Measurements from ENCODE around the gene TMEM270.

DNA sequence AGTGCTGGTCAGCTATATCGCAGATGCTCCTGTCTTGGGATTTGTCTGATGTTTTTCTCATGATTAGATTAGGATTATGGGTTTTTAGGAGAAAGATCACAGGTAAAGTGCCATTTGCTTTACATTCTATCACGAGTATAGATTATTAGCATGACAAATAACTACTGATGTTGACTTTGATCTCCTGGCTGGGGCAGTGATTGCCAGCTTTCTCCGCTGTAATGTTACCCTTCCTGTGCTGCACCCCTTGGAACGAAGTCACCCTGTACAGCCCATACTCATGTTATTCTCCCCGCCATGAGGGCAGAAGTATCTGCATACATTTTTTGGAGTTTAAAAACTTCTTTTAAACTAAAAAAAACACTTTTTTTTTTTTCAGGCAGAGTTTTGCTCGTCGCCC lies 40.9 kb upstream of the TMEM270 start:
- no peak for TF ChIP-seq POLR2AphosphoS5 (IDR thresholded peaks at IDR 0.05; ENCODE audit: low read depth, low read length)
- TF ChIP-seq, protein P1, sequence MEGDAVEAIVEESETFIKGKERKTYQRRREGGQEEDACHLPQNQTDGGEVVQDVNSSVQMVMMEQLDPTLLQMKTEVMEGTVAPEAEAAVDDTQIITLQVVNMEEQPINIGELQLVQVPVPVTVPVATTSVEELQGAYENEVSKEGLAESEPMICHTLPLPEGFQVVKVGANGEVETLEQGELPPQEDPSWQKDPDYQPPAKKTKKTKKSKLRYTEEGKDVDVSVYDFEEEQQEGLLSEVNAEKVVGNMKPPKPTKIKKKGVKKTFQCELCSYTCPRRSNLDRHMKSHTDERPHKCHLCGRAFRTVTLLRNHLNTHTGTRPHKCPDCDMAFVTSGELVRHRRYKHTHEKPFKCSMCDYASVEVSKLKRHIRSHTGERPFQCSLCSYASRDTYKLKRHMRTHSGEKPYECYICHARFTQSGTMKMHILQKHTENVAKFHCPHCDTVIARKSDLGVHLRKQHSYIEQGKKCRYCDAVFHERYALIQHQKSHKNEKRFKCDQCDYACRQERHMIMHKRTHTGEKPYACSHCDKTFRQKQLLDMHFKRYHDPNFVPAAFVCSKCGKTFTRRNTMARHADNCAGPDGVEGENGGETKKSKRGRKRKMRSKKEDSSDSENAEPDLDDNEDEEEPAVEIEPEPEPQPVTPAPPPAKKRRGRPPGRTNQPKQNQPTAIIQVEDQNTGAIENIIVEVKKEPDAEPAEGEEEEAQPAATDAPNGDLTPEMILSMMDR (IDR thresholded peaks at IDR 0.05) = no peak
- TF ChIP-seq SIN3A (IDR thresholded peaks at IDR 0.05; ENCODE audit: borderline replicate concordance, insufficient read depth, low read depth, low read length) = no peak
- TF ChIP-seq, protein P2, sequence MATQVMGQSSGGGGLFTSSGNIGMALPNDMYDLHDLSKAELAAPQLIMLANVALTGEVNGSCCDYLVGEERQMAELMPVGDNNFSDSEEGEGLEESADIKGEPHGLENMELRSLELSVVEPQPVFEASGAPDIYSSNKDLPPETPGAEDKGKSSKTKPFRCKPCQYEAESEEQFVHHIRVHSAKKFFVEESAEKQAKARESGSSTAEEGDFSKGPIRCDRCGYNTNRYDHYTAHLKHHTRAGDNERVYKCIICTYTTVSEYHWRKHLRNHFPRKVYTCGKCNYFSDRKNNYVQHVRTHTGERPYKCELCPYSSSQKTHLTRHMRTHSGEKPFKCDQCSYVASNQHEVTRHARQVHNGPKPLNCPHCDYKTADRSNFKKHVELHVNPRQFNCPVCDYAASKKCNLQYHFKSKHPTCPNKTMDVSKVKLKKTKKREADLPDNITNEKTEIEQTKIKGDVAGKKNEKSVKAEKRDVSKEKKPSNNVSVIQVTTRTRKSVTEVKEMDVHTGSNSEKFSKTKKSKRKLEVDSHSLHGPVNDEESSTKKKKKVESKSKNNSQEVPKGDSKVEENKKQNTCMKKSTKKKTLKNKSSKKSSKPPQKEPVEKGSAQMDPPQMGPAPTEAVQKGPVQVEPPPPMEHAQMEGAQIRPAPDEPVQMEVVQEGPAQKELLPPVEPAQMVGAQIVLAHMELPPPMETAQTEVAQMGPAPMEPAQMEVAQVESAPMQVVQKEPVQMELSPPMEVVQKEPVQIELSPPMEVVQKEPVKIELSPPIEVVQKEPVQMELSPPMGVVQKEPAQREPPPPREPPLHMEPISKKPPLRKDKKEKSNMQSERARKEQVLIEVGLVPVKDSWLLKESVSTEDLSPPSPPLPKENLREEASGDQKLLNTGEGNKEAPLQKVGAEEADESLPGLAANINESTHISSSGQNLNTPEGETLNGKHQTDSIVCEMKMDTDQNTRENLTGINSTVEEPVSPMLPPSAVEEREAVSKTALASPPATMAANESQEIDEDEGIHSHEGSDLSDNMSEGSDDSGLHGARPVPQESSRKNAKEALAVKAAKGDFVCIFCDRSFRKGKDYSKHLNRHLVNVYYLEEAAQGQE (IDR thresholded peaks at IDR 0.05; ENCODE audit: insufficient read depth in 1 of 2, low read depth in 2 of 2, low read length in 1 of 2) = no peak

All from Panc1 (cell line).